Erythroblast (primary cell): Measurements from ENCODE around the gene MTM1.

Experiments
- GATA1 ChIP-seq: IDR thresholded peaks from 2 replicates; pipeline ENCODE4 v1.6.1; 2011; ENCODE audit warnings: low read depth, mild to moderate bottlenecking, control low read depth, low read length, moderate library complexity
- POLR2A ChIP-seq: IDR thresholded peaks from 2 replicates; pipeline ENCODE4 v1.6.1; 2011; ENCODE audit warnings: mild to moderate bottlenecking, low read length

DNA sequence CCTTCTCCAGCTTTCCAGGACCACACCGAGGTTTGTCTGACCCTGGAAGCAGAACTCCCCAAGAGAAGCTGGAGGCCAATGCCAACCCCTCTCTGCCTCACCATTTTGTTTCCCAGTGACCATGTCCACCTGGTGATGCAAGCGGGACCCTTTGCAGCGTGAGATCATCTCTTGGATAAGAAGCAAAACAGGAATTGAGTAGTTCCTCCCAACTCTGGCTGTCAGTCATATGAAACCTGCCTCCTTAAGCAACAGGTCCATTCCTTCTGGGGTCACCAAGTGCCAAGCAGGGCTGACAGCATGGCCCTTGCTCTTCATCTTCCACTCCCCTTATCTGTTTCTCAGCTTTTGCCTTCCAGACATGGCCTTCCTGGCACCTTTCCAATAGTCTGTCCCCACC lies 41.3 kb upstream of the MTM1 start:
- TF ChIP-seq POLR2A (no peak), GATA1 (no peak)
